Tibial nerve (tissue), 4 donors: ENCODE data around the gene RANBP3. TPM values are rescaled to one million over a fixed set of nuclear protein-coding genes. Genes with fewer than 3 reads are reported as not detected.

Experiments used
- DNase-seq, 2 donors: peaks; one replicate each; pipeline ENCODE4 v3.0.0-alpha.2; 2019; ENCODE audit warnings: low spot score in 2 of 2
- H3K27ac ChIP-seq, 4 donors: fragments of 200-600 bp; sonication (generic) in 3 of 4; one replicate each; pipeline ENCODE4 v1.5.1; 2017 to 2019; ENCODE audit warnings: mild to moderate bottlenecking in 1 of 4
- H3K27me3 ChIP-seq, 2 donors: fragments of 200-600 bp; sonication (generic) in 1 of 2; one replicate each; pipeline versions ENCODE4 v1.5.1 to v1.6.0; 2017 to 2019
- H3K36me3 ChIP-seq, 3 donors: fragments of 200-600 bp; sonication (generic); one replicate each; pipeline ENCODE4 v1.5.1; 2018 to 2019
- H3K4me1 ChIP-seq, 4 donors: fragments of 200-600 bp; sonication (generic) in 3 of 4; one replicate each; pipeline ENCODE4 v1.5.1; 2017 to 2019
- H3K4me3 ChIP-seq, 4 donors: fragments of 200-600 bp; sonication (generic) in 3 of 4; one replicate each; pipeline ENCODE4 v1.5.1; 2017 to 2019; ENCODE audit warnings: mild to moderate bottlenecking in 1 of 4, moderate library complexity in 1 of 4
- H3K9me3 ChIP-seq, 4 donors: fragments of 200-600 bp; sonication (generic) in 3 of 4; one replicate each; pipeline ENCODE4 v1.5.1; 2017 to 2019
- EP300 ChIP-seq, 2 donors: sonication (generic); formaldehyde crosslinking; IDR thresholded peaks; one replicate each; pipeline ENCODE4 v1.6.1; 2017; ENCODE audit warnings: antibody characterized with exemption in 2 of 2, mild to moderate bottlenecking in 1 of 2
- POLR2A ChIP-seq, 2 donors: fragments of 450-650 bp; IDR thresholded peaks; one replicate each; pipeline ENCODE4 v1.6.1; 2017; ENCODE audit warnings: antibody characterized with exemption in 2 of 2, mild to moderate bottlenecking in 2 of 2, moderate library complexity in 2 of 2
- WGBS, 2 donors: methylation state at CpG; one replicate each; pipeline ENCODE4 v1.1.5; 2018; 5-methylcytosine and 5-hydroxymethylcytosine counted together
- total RNA-seq, 4 donors: library from RNA; depleted of rRNA; stranded (reverse); fragments of >200 nt; gene quantifications; one replicate each; pipeline ENCODE4 v1.1.0, GENCODE V29; 2016
- TF ChIP-seq, protein P1 (sequence below), 5 experiments: fragments of 200-600 bp in 3 of 5; fragments of 450-650 bp in 2 of 5; sonication (generic) in 3 of 5; IDR thresholded peaks; one replicate each; pipeline ENCODE4 v1.5.1; 2016 to 2019; ENCODE audit warnings: antibody characterized with exemption in 5 of 5, mild to moderate bottlenecking in 3 of 5, moderate library complexity in 2 of 5

RANBP3 gene
- total RNA-seq, 4 donors from 2014 or later: 75.4 to 129 (median 95.6) TPM

DNA sequence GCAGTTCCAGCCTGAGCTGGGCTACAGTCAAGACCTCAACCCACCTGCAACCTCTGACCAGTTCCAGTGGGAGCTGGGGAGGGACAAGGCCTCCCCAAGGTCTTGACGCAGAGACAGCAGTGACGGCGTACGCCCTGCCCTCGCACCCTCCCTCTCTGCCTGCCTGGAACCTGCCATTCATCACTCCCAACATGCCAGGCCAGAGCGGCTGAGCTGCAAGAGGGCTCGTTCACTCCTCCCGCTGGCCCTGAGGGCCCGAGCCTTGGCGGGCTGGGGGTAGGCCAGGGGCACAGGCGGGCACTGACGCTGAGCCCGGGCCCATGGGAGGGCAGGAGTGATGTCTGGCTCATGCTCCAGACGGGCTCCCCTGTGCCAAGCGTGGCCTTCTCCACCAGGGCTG lies 82.5 kb downstream of the RANBP3 start:
- no peak for DNase-seq
- Histone ChIP-seq H3K27me3 (peaks cover 0 to 20% of the 10 kb centered on the region in 2 donors), H3K4me3 (no peak overlapping the region), H3K9me3 (no peaks in the 10 kb centered on the region), H3K4me1 (peaks cover 0 to 12% (median 2%) of the 10 kb centered on the region in 4 donors), H3K27ac (no peak overlapping the region), H3K36me3 (peaks cover 0 to 51% (median 2%) of the 10 kb centered on the region in 3 donors)
- 84 to 91% methylated on average over 6 to 14 of the region's 15 CpGs for WGBS, 2 donors
- no peak for TF ChIP-seq POLR2A (IDR thresholded peaks at IDR 0.05)
- no peak for TF ChIP-seq EP300 (IDR thresholded peaks at IDR 0.05)
- TF ChIP-seq, protein P1, sequence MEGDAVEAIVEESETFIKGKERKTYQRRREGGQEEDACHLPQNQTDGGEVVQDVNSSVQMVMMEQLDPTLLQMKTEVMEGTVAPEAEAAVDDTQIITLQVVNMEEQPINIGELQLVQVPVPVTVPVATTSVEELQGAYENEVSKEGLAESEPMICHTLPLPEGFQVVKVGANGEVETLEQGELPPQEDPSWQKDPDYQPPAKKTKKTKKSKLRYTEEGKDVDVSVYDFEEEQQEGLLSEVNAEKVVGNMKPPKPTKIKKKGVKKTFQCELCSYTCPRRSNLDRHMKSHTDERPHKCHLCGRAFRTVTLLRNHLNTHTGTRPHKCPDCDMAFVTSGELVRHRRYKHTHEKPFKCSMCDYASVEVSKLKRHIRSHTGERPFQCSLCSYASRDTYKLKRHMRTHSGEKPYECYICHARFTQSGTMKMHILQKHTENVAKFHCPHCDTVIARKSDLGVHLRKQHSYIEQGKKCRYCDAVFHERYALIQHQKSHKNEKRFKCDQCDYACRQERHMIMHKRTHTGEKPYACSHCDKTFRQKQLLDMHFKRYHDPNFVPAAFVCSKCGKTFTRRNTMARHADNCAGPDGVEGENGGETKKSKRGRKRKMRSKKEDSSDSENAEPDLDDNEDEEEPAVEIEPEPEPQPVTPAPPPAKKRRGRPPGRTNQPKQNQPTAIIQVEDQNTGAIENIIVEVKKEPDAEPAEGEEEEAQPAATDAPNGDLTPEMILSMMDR (IDR thresholded peaks at IDR 0.05): no peak

DNA sequence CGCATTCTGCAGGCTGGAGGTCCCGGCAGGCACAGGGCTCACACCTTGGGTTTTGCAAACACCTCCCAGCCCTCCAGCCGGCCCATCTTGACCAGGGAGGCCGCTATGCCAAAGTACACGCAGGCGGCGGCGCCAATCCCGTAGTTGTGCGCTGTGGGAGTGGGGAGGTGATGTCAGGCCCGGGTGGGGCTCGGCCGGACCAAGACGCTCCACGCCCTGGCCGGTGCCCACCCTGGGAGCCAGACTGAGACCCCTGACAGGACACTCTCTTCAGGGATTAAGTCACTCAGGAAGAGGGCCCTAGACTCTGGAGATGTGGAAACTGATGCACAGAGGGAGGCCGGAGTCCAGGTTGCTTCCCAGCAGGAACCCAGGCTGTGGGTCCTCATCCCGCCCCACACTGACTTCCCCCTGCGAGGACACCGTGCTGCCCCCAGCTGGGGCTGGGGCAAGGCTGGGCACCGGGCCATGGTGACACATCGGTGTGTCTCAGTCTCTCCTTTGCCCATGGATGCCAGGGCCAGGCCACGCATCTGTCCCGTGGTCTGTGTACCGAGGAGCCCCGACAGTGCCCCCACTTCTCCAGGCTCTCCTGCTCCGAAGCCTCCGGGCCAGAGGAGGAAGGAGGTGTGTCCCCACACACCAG lies 83.1 kb downstream of the RANBP3 start:
- H3K27ac ChIP-seq: no peak overlapping the region
- H3K4me3 ChIP-seq: no peak overlapping the region

DNA sequence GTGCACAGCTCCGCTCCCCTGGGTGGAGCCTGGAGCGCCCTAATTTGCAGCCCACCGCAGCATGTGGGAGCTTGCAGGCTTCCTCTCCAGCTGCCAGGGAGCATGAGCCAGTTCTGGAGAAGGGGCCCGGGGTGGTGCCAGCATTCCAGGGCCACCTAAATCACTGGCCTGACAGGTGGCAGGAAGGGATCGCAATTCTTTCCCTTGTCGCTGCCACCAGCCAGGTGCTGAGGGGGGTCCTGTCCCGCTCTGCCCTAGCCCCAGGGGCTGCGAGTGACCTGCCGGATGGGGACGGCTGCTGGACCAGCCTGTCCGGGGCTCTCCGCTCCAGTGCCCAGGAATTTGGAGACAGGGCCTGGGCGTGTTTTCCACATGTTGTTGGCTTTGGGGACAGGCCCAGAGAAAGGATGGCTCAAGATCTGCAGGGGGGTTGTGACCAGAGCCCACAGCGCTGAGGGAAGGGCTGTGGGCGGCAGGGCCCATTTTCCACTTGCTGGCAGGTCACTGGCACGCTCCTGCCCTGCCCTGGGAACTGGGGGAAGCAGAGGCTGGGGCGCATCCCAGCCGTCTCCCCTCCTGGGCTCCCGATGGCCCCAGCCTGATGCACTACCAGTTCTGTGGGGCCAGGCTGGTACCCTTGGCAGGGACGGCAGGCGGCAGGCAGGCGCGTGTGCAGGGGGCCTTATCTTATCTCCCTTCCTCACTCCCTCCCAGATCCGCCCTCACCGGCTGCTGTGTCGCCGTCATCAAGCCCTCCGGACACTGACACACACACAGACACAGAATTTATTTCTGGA lies 83.8 kb downstream of the RANBP3 start:
- WGBS, 2 donors: 74 to 77% methylated on average over 24 to 26 of the region's 28 CpGs
- peaks cover 0 to 43% (median 2%) of the 10 kb centered on the region in 3 donors for H3K36me3 ChIP-seq
- no peak overlapping the region for H3K4me3 ChIP-seq
- no peak for TF ChIP-seq POLR2A (IDR thresholded peaks at IDR 0.05)
- TF ChIP-seq, protein P1 (IDR thresholded peaks at IDR 0.05): no peak
- no peak for TF ChIP-seq EP300 (IDR thresholded peaks at IDR 0.05)
- DNase-seq: no peak
- H3K27ac ChIP-seq: no peak overlapping the region
- peaks cover 0 to 12% (median 2%) of the 10 kb centered on the region in 4 donors for H3K4me1 ChIP-seq
- peaks cover 0 to 33% of the 10 kb centered on the region in 2 donors for H3K27me3 ChIP-seq
- H3K9me3 ChIP-seq: no peaks in the 10 kb centered on the region

More for the DNA sequence above, 83.1 kb downstream of the RANBP3 start:
- peaks cover 0 to 12% (median 2%) of the 10 kb centered on the region in 4 donors for H3K4me1 ChIP-seq
- no peak for TF ChIP-seq EP300 (IDR thresholded peaks at IDR 0.05)
- TF ChIP-seq, protein P1 (IDR thresholded peaks at IDR 0.05): no peak
- TF ChIP-seq POLR2A (IDR thresholded peaks at IDR 0.05): no peak
- DNase-seq: no peak
- H3K9me3 ChIP-seq: no peaks in the 10 kb centered on the region
- 79 to 86% methylated on average over 18 to 21 of the region's 28 CpGs for WGBS, 2 donors
- peaks cover 0 to 47% (median 2%) of the 10 kb centered on the region in 3 donors for H3K36me3 ChIP-seq
- peaks cover 0 to 26% of the 10 kb centered on the region in 2 donors for H3K27me3 ChIP-seq

DNA sequence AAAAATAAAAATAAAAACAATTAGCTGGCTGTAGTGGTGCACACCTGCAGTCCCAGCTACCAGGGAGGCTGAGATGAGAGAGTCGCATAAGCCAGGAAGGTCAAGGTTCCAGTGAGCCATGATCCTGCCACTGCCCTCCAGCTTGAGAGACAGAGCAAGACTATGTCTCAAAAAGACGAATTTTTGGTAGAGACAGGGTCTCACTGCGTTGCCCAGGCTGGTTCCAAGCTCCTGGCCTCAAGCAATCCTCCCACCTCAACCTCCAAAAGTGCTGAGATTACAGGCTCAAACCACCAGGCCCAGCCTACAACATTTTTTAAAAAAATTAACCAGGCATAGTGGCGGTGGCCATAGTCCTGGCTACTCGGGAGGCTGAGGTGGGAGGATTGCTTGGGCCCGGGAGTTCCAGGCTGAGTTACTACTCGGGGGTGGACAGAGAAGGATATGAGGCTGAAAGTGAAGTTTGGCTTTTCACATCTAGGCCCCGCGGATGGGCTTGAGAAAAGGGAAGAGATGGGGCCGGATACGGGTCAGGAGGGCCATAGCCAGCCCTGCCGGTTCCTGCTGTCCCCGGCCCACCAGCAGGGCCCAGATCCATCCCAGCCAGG lies 84.5 kb downstream of the RANBP3 start:
- Histone ChIP-seq H3K27ac (no peak overlapping the region), H3K27me3 (peaks cover 0 to 34% of the 10 kb centered on the region in 2 donors), H3K4me1 (peaks cover 0 to 12% (median 2%) of the 10 kb centered on the region in 4 donors), H3K9me3 (no peaks in the 10 kb centered on the region), H3K36me3 (peaks cover 0 to 43% (median 2%) of the 10 kb centered on the region in 3 donors), H3K4me3 (no peak overlapping the region)
- 65 to 80% methylated on average over 13 of the region's 13 CpGs for WGBS, 2 donors
- DNase-seq: no peak
- TF ChIP-seq EP300 (IDR thresholded peaks at IDR 0.05) (no peak), POLR2A (IDR thresholded peaks at IDR 0.05) (no peak)
- TF ChIP-seq, protein P1 (IDR thresholded peaks at IDR 0.05): no peak
